ENCODE results near the gene DAG1.
A peak's percentile ranks its signal among the peaks of the same experiment; 100 is the strongest.

The DAG1 gene

GRCh38 chr3:49519916-49520385 lies 49.9 kb downstream of the DAG1 start:
- H3K4me1 Mint-ChIP-seq, result peaks cover 33% of the 10 kb centered on the region
- no peaks in the 10 kb centered on the region for H3K9me3 Mint-ChIP-seq
- no peak overlapping the region for H3K4me3 Mint-ChIP-seq
- no peak for ATAC-seq
- H3K36me3 Mint-ChIP-seq, result peaks cover 42% of the 10 kb centered on the region
- no peak overlapping the region for H3K27ac Mint-ChIP-seq
- no peaks in the 10 kb centered on the region for H3K27me3 Mint-ChIP-seq

GRCh38 chr3:49523756-49524747 lies 54.0 kb downstream of the DAG1 start:
- Mint-ChIP-seq H3K9me3 (no peaks in the 10 kb centered on the region), H3K27ac (no peak overlapping the region), H3K36me3 (peaks cover 15% of the 10 kb centered on the region), H3K27me3 (no peaks in the 10 kb centered on the region), H3K4me3 (no peak overlapping the region), H3K4me1 (peaks cover 31% of the 10 kb centered on the region)
- no peak for ATAC-seq

DNA sequence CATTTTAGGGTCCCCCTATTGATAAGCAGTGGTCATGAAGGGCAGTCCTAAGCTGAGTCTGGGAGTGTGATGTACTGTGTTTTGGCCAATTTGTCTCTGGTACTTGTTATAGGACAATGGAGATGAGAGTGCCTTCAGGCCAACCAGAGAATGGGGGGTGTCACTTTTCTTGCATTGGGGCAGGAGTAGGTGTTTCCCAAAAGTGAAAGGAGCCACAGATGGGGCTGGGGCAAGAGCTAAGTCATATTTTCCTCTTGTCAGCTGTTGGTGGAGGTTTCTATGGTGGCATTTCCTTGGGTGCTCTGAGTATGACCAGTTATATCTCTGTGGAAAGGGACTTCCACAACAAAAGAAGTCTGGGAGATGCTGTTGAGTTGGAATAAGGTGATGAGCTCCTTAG lies 59.5 kb downstream of the DAG1 start:
- H3K4me1 Mint-ChIP-seq, result peaks cover 22% of the 10 kb centered on the region
- peak; percentile 45 for ATAC-seq
- H3K4me3 Mint-ChIP-seq, result no peak overlapping the region
- peak overlapping the region; percentile 19 for H3K27ac Mint-ChIP-seq
- no peaks in the 10 kb centered on the region for H3K27me3 Mint-ChIP-seq
- no peaks in the 10 kb centered on the region for H3K9me3 Mint-ChIP-seq
- peaks cover 38% of the 10 kb centered on the region for H3K36me3 Mint-ChIP-seq

- Mint-ChIP-seq H3K27ac (peak overlapping the region; percentile 19), H3K4me3 (no peak overlapping the region), H3K4me1 (peaks cover 22% of the 10 kb centered on the region), H3K27me3 (no peaks in the 10 kb centered on the region), H3K36me3 (peaks cover 38% of the 10 kb centered on the region), H3K9me3 (no peaks in the 10 kb centered on the region)
- ATAC-seq, result no peak
Observed at GRCh38 chr3:49530231-49530630, 60.2 kb downstream of the DAG1 start.

DNA sequence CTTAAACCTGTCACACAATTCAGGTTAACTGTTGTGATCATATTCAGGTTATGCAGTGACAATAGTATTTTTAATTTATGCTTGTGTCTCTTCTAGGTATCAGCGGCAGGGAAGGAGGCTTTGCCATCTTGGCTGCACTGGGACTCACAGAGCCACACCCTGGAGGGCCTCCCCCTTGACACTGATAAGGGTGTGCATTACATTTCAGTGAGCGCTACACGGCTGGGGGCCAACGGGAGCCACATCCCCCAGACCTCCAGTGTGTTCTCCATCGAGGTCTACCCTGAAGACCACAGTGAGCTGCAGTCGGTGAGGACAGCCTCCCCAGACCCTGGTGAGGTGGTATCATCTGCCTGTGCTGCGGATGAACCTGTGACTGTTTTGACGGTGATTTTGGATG lies 60.6 kb downstream of the DAG1 start:
- Mint-ChIP-seq H3K4me3 (no peak overlapping the region), H3K9me3 (no peaks in the 10 kb centered on the region), H3K27ac (no peak overlapping the region), H3K36me3 (peaks cover 38% of the 10 kb centered on the region), H3K27me3 (no peaks in the 10 kb centered on the region), H3K4me1 (peaks cover 22% of the 10 kb centered on the region)
- ATAC-seq, result no peak

GRCh38 chr3:49531218-49531617 lies 61.2 kb downstream of the DAG1 start:
- H3K27ac Mint-ChIP-seq, result peak overlapping the region; percentile 39
- ATAC-seq, result no peak

GRCh38 chr3:49531715-49532114 lies 61.6 kb downstream of the DAG1 start:
- ATAC-seq, result no peak
- H3K27me3 Mint-ChIP-seq, result no peaks in the 10 kb centered on the region
- H3K4me3 Mint-ChIP-seq, result no peak overlapping the region
- H3K27ac Mint-ChIP-seq, result peak overlapping the region; percentile 39
- H3K9me3 Mint-ChIP-seq, result no peaks in the 10 kb centered on the region
- peaks cover 22% of the 10 kb centered on the region for H3K4me1 Mint-ChIP-seq
- H3K36me3 Mint-ChIP-seq, result peaks cover 38% of the 10 kb centered on the region

More at GRCh38 chr3:49531218-49531617, 61.2 kb downstream of the DAG1 start:
- Mint-ChIP-seq H3K4me1 (peaks cover 22% of the 10 kb centered on the region), H3K27me3 (no peaks in the 10 kb centered on the region), H3K36me3 (peaks cover 38% of the 10 kb centered on the region), H3K9me3 (no peaks in the 10 kb centered on the region), H3K4me3 (no peak overlapping the region)

DNA sequence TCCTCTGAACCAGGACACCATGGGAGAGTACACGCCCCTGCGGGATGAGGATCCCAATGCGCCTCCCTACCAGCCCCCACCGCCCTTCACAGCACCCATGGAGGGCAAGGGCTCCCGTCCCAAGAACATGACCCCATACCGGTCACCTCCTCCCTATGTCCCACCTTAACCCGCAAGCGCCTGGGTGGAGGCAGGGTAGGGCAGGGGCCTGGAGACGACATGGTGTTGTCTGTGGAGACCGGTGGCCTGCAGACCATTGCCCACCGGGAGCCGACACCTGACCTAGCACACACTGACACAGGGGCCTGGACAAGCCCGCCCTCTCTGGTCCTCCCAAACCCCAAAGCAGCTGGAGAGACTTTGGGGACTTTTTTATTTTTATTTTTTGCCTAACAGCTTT lies 63.0 kb downstream of the DAG1 start:
- Mint-ChIP-seq H3K27me3 (no peaks in the 10 kb centered on the region), H3K27ac (no peak overlapping the region), H3K4me1 (peaks cover 16% of the 10 kb centered on the region), H3K9me3 (no peaks in the 10 kb centered on the region), H3K4me3 (no peak overlapping the region), H3K36me3 (peaks cover 38% of the 10 kb centered on the region)
- no peak for ATAC-seq

DNA sequence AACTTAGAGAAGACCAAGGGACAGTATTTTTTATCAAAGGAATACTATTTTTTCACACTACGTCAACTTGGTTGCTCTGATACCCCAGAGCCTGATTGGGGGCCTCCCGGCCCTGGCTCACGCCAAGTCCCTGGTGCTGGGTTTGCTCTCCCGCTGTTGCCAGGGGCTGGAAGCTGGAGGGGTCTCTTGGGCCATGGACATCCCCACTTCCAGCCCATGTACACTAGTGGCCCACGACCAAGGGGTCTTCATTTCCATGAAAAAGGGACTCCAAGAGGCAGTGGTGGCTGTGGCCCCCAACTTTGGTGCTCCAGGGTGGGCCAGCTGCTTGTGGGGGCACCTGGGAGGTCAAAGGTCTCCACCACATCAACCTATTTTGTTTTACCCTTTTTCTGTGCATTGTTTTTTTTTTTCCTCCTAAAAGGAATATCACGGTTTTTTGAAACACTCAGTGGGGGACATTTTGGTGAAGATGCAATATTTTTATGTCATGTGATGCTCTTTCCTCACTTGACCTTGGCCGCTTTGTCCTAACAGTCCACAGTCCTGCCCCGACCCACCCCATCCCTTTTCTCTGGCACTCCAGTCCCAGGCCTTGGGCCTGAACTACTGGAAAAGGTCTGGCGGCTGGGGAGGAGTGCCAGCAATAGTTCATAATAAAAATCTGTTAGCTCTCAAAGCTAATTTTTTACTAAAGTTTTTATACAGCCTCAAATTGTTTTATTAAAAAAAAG lies 63.9 kb downstream of the DAG1 start:
- ATAC-seq, result no peak
- H3K27me3 Mint-ChIP-seq, result no peaks in the 10 kb centered on the region
- no peaks in the 10 kb centered on the region for H3K9me3 Mint-ChIP-seq
- H3K36me3 Mint-ChIP-seq, result peaks cover 38% of the 10 kb centered on the region
- H3K4me3 Mint-ChIP-seq, result no peak overlapping the region
- no peak overlapping the region for H3K27ac Mint-ChIP-seq
- H3K4me1 Mint-ChIP-seq, result peaks cover 17% of the 10 kb centered on the region

DNA sequence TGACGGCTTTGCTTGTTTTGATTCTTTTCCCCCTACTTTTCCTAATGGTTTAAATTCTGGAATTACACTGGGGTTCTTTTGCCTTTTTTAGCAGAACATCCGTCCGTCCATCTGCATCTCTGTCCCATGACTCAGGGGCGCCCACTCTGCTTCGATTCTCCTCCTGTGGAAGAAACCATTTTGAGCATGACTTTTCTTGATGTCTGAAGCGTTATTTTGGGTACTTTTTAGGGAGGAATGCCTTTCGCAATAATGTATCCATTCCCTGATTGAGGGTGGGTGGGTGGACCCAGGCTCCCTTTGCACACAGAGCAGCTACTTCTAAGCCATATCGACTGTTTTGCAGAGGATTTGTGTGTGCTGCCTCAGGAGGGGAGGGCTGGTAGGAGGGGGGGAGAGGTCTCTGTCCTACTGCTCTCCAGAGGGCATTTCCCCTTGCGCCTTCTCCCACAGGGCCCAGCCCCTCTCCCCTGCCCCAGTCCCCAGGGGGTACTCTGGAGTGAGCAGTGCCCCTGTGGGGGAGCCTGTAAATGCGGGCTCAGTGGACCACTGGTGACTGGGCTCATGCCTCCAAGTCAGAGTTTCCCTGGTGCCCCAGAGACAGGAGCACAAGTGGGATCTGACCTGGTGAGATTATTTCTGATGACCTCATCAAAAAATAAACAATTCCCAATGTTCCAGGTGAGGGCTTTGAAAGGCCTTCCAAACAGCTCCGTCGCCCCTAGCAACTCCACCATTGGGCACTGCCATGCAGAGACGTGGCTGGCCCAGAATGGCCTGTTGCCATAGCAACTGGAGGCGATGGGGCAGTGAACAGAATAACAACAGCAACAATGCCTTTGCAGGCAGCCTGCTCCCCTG lies 64.7 kb downstream of the DAG1 start:
- no peak overlapping the region for H3K4me3 Mint-ChIP-seq
- no peak for ATAC-seq
- H3K4me1 Mint-ChIP-seq, result peaks cover 19% of the 10 kb centered on the region
- H3K27me3 Mint-ChIP-seq, result no peaks in the 10 kb centered on the region
- H3K27ac Mint-ChIP-seq, result no peak overlapping the region
- peaks cover 38% of the 10 kb centered on the region for H3K36me3 Mint-ChIP-seq
- H3K9me3 Mint-ChIP-seq, result no peaks in the 10 kb centered on the region

DNA sequence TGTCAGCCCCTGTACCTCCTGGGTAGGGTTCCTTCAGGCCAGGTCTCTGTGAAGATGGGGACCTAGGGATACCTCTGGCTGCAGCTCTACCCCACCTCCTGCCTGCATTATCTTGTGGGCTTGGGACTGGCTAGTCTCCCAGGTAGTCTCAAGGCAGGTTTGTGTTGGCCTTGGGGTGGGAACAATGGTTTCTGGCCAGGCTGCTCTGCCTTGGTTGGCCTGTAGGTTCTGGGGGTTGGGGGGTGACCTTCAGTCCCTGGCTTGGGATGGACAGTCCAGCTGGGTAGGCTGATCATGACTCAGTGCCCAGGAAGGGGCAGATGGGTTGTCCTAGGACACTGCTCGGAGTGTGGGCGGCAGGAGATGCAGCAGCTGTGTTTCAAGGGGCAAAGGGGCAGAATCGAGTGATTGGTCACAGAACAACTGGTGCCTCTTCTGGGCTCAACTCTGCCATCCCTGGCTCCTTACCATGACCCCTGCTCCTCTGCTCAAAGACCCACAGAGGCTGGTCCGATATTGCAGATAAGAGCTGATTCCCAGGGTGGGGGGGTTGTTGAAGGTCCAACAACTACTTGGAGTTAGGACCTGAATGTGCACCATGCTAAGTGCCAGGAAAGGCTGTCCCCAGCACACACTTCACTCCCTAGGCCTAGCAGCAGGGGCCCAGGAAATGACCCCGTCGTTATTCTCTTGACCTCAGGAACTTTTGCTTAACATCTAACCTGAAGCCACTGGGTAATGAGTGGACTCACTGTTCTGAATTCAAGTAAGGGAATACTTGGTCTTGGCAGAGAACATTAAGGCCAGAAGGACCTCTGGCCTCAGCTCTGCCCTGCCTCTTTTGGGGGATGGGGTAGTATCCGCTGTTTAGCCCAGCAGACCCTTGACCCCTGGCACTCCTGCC lies 66.2 kb downstream of the DAG1 start:
- Mint-ChIP-seq H3K4me1 (peaks cover 21% of the 10 kb centered on the region), H3K36me3 (peaks cover 24% of the 10 kb centered on the region), H3K9me3 (no peaks in the 10 kb centered on the region), H3K27ac (no peak overlapping the region), H3K27me3 (no peaks in the 10 kb centered on the region), H3K4me3 (no peak overlapping the region)
- no peak for ATAC-seq

- Mint-ChIP-seq H3K4me1 (peaks cover 15% of the 10 kb centered on the region), H3K27me3 (no peaks in the 10 kb centered on the region), H3K9me3 (no peaks in the 10 kb centered on the region), H3K36me3 (peaks cover 16% of the 10 kb centered on the region), H3K4me3 (no peak overlapping the region), H3K27ac (no peak overlapping the region)
- no peak for ATAC-seq
Observed at GRCh38 chr3:49536875-49537533, 66.9 kb downstream of the DAG1 start.

DNA sequence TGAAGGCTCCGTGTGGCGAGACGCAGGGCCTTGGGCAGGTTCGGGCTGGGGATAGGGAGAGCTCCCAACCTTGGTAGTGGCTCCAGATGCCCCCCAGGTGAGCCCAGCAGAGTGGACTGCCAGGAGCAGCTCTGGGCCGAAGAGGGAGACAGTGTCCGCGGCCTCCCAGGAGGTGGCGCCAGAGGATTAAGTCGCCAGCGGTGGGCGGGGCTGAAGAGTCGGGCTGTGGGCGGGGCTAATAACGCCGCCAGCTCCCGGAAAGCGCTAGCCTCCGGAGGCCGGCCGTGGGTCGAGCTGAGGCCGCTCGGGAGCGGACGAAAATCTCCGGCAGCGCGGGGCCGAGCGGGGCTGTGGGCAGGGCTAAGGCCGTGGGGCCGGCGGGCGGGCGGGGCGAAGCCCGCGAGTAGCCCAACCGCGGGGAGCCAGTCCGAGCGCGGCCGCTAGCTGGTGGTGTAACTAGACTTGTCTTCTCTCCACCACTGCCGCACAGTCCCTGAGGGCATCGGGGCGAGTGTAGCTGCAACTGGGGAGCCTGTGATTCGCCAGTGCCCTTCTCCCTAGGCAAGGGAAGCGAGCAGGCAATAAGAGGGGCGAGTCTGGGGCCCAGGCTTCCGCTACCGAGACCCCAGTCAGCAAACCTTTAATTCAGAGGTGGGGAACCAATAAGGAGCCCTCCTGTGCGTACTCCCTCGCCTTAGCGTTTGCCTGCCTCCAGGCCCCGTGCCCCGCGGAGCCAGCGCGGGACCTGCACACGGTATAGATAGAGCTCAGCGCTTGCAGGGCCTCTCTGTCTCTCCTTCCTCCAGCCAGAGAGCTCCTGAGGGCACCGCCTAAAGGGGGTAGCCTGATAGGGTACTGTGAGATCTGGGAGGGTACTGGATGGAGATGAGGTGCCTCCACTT lies 69.8 kb downstream of the DAG1 start:
- Mint-ChIP-seq H3K4me3 (peak overlapping the region; percentile 81), H3K27ac (peak overlapping the region; percentile 47), H3K4me1 (peaks cover 15% of the 10 kb centered on the region), H3K36me3 (no peaks in the 10 kb centered on the region), H3K27me3 (peaks cover 9% of the 10 kb centered on the region), H3K9me3 (no peaks in the 10 kb centered on the region)
- peak; percentile 96 for ATAC-seq

Measured in stimulated activated memory B cell treated with anti-CD40 and anti-IgM and Interleukin-4, amounts not matched to agents 10 μg/mL and 1 μg/mL and 100 μg/mL, for 72 hours (primary cell).